ENCODE results near the gene TOR4A. TPM values are rescaled to one million over a fixed set of nuclear protein-coding genes. Genes with fewer than 3 reads are reported as not detected.
A peak's percentile ranks its signal among the peaks of the same experiment; 100 is the strongest.

The TOR4A gene
- total and polyA plus RNA-seq, 10 of the 15 experiments (the other 5 are each of a cell fraction or from before 2014, with no cell fraction given), result 2.0 to 19.9 (median 3.7) TPM

GRCh38 chr9:137316012-137316981, 38.8 kb downstream of the TOR4A start (continued):
- TF ChIP-seq ZSCAN29 (IDR thresholded peaks at IDR 0.05) (no peak), USF1 (IDR thresholded peaks at IDR 0.05; ENCODE audit: borderline replicate concordance, extremely low read length, insufficient read depth, low read depth, low read length) (no peak), SPI1 (IDR thresholded peaks at IDR 0.05; ENCODE audit: borderline replicate concordance, insufficient read depth, low read depth, low read length) (no peak), IRF3 (IDR thresholded peaks at IDR 0.05) (no peak), ATF7 (IDR thresholded peaks at IDR 0.05; ENCODE audit: low read depth) (no peak), MXI1 (IDR thresholded peaks at IDR 0.05; ENCODE audit: low read depth, low read length) (no peak), SKIL (IDR thresholded peaks at IDR 0.05; ENCODE audit: low read depth, poor library complexity, severe bottlenecking) (no peak), ELK1 (IDR thresholded peaks at IDR 0.05; ENCODE audit: low read depth, low read length) (no peak), NR2C1 (IDR thresholded peaks at IDR 0.05) (0 out of 2 replicates have a peak, but pooled peaks have one; percentile 30), PBX3 (IDR thresholded peaks at IDR 0.05; ENCODE audit: insufficient replicate concordance, low read depth, low read length) (no peak), CHD1 (IDR thresholded peaks at IDR 0.05; ENCODE audit: low read depth, low read length) (no peak), RELB (IDR thresholded peaks at IDR 0.05; ENCODE audit: low read depth) (no peak), MEF2A (IDR thresholded peaks at IDR 0.05; ENCODE audit: insufficient read depth, low read depth, low read length) (no peak), EZH2 (IDR thresholded peaks at IDR 0.05; ENCODE audit: borderline replicate concordance, control insufficient read depth, low read depth, low read length) (no peak), E4F1 (IDR thresholded peaks at IDR 0.05; ENCODE audit: borderline replicate concordance, partially characterized antibody) (no peak)

Measured in GM12878 (cell line).